ENCODE data around the gene TRPV5. TPM values are rescaled to one million over a fixed set of nuclear protein-coding genes. Genes with fewer than 3 reads are reported as not detected.
A peak's percentile ranks its signal among the peaks of the same experiment; 100 is the strongest.

Gene TRPV5
- total RNA-seq, 4 donors from 2014 or later, result not detected

- H3K9me3 ChIP-seq, result no peaks in the 10 kb centered on the region
- peak in 1 of 2 donors; percentile 36 for ATAC-seq
Measured at GRCh38 chr7:142927085-142927745, 6.3 kb downstream of the TRPV5 start.

GRCh38 chr7:142925413-142925812, 8.1 kb downstream of the TRPV5 start:
- in situ Hi-C loops (cut with MboI; ENCODE audit: low sequenced_read_pairs in 4 of 4), result no loop called here
- no peaks in the 10 kb centered on the region for H3K4me1 ChIP-seq
- no peaks in the 10 kb centered on the region for H3K9me3 ChIP-seq
- no peak for TF ChIP-seq POLR2A (IDR thresholded peaks at IDR 0.05)
- TF ChIP-seq CTCF (IDR thresholded peaks at IDR 0.05 in 4 of 5, conservative IDR thresholded peaks at IDR 0.05 in 1 of 5), result no peak
- no peak for DNase-seq
- H3K27ac ChIP-seq, result no peak overlapping the region
- H3K36me3 ChIP-seq, result no peaks in the 10 kb centered on the region
- intact Hi-C loops (cut with DNase I; ENCODE audit: low total_unique reads), result no loop called here
- H3K4me3 ChIP-seq, result no peak overlapping the region
- no peak for ATAC-seq
- H3K27me3 ChIP-seq, result no peaks in the 10 kb centered on the region

More at GRCh38 chr7:142927085-142927745, 6.3 kb downstream of the TRPV5 start:
- H3K27me3 ChIP-seq, result no peaks in the 10 kb centered on the region
- TF ChIP-seq POLR2A (IDR thresholded peaks at IDR 0.05) (no peak), CTCF (IDR thresholded peaks at IDR 0.05 in 4 of 5, conservative IDR thresholded peaks at IDR 0.05 in 1 of 5) (no peak)
- peak in 1 of 2 donors; percentile 20 for DNase-seq
- in situ Hi-C loops (cut with MboI; ENCODE audit: low sequenced_read_pairs in 4 of 4), result no loop called here
- no peaks in the 10 kb centered on the region for H3K4me1 ChIP-seq
- H3K36me3 ChIP-seq, result no peaks in the 10 kb centered on the region
- intact Hi-C loops (cut with DNase I; ENCODE audit: low total_unique reads), result no loop called here
- H3K27ac ChIP-seq, result no peak overlapping the region
- H3K4me3 ChIP-seq, result no peak overlapping the region

- Histone ChIP-seq H3K4me3 (no peak overlapping the region), H3K9me3 (no peaks in the 10 kb centered on the region), H3K4me1 (no peaks in the 10 kb centered on the region), H3K36me3 (no peaks in the 10 kb centered on the region), H3K27ac (no peak overlapping the region), H3K27me3 (no peaks in the 10 kb centered on the region)
- intact Hi-C loops (cut with DNase I; ENCODE audit: low total_unique reads), result no loop called here
- TF ChIP-seq CTCF (IDR thresholded peaks at IDR 0.05 in 4 of 5, conservative IDR thresholded peaks at IDR 0.05 in 1 of 5) (no peak), POLR2A (IDR thresholded peaks at IDR 0.05) (no peak)
- in situ Hi-C loops (cut with MboI; ENCODE audit: low sequenced_read_pairs in 4 of 4), result no loop called here
- ATAC-seq, result no peak
- no peak for DNase-seq
Measured at GRCh38 chr7:142923391-142923790, 10.2 kb downstream of the TRPV5 start.

- Histone ChIP-seq H3K36me3 (no peaks in the 10 kb centered on the region), H3K27ac (no peak overlapping the region), H3K4me3 (no peak overlapping the region), H3K4me1 (no peaks in the 10 kb centered on the region), H3K27me3 (no peaks in the 10 kb centered on the region), H3K9me3 (no peaks in the 10 kb centered on the region)
- DNase-seq, result no peak
- intact Hi-C loops (cut with DNase I; ENCODE audit: low total_unique reads), result no loop called here
- ATAC-seq, result no peak
- TF ChIP-seq CTCF (IDR thresholded peaks at IDR 0.05 in 4 of 5, conservative IDR thresholded peaks at IDR 0.05 in 1 of 5) (no peak), POLR2A (IDR thresholded peaks at IDR 0.05) (no peak)
- in situ Hi-C loops (cut with MboI; ENCODE audit: low sequenced_read_pairs in 4 of 4), result no loop called here
Measured at GRCh38 chr7:142919656-142920055, 13.9 kb downstream of the TRPV5 start.

- Histone ChIP-seq H3K9me3 (no peaks in the 10 kb centered on the region), H3K4me3 (no peak overlapping the region), H3K36me3 (no peaks in the 10 kb centered on the region), H3K4me1 (no peaks in the 10 kb centered on the region), H3K27me3 (no peaks in the 10 kb centered on the region), H3K27ac (no peak overlapping the region)
- TF ChIP-seq POLR2A (IDR thresholded peaks at IDR 0.05) (no peak), CTCF (IDR thresholded peaks at IDR 0.05 in 4 of 5, conservative IDR thresholded peaks at IDR 0.05 in 1 of 5) (no peak)
- in situ Hi-C loops (cut with MboI; ENCODE audit: low sequenced_read_pairs in 4 of 4), result no loop called here
- ATAC-seq (no peak), DNase-seq (no peak)
- intact Hi-C loops (cut with DNase I; ENCODE audit: low total_unique reads), result no loop called here
Measured at GRCh38 chr7:142918901-142919300, 14.6 kb downstream of the TRPV5 start.

All from gastrocnemius medialis (tissue), 4 donors.